HG03108 (cell line): ENCODE results near the gene SAMD7.

ENCODE experiments used
- ATAC-seq: cut with Tn5 transposase; IDR thresholded peaks from one replicate; pipeline ENCODE4 v1.9.1; 2021; ENCODE audit warnings: moderate library complexity; ENCODE audit not compliant: unreplicated experiment

SAMD7 gene, protein sequence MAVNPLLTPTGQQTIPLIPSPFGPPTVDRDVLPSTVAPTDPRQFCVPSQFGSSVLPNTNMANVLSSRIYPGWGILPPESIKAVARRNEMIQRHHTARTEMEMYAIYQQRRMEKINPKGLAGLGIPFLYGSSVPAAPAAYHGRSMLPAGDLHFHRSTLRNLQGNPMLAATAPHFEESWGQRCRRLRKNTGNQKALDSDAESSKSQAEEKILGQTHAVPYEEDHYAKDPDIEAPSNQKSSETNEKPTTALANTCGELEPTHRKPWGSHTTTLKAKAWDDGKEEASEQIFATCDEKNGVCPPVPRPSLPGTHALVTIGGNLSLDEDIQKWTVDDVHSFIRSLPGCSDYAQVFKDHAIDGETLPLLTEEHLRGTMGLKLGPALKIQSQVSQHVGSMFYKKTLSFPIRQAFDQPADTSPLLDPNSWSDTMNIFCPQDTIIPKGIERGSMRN

DNA sequence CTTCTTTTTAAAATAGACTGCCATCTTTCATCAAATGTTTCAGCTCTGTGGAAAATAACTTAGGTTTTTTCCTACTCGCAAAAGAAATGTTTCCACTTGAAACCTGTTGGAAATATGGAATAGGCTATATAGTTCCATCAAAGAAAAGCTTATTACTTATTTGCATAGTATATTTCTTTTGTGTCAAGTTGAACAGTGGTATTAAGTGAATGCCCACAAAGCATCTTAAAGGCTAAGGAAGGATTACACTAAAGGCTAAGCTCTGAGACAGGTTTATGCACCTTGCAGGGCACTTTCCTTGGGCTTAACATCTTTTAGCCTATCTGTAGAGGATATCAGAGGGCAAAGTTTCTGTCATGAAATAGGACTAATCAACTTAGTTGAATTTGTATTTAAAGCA is at the start of gene SAMD7:
Gene SAMD7, plus strand, starts transcription at position 301 of the 400 bp plus-strand sequence. CDS start 7,927 bp downstream, outside the sequence.
- ATAC-seq = no peak

DNA sequence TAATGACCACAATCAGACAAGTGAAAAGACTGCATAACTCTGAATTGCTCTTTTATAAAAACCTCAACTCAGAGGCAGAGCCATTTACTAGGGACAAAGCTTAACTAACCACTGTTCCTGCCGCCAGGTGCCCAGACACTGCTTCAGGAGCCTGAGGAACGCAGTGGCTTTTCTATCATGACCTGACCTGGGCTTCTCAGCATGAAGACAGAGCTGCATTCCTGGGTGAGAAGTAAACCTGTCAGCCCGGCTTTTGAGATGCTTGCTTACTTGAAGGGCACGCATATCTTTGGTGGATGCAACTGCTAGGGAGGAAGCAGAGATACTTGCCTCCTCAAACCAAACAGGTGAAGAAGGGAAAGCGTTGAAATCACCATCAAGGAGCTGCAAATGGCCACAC is 49.5 kb upstream of the SAMD7 start:
- ATAC-seq = no peak

DNA sequence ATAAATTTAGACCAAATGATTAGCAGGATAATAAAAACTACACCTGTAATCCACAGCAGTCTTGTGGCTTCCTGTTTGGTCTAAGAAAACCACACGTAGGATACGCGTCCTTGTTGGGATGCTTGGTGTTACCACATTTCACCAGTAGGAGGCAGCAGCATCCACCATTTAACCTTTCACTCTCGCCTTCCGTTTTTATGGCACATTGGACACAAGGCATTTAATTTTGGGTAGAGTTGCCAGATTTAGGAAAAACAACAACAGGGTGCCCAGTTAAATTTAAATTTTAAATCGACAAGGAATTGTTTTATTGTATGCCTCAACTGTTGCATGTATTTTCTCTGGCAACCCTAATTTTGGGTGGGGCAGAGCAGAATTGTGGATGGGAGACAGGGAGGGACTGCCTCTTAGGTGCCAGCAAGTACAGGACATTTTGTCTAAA is 47.9 kb upstream of the SAMD7 start:
- peak; percentile 60 for ATAC-seq

DNA sequence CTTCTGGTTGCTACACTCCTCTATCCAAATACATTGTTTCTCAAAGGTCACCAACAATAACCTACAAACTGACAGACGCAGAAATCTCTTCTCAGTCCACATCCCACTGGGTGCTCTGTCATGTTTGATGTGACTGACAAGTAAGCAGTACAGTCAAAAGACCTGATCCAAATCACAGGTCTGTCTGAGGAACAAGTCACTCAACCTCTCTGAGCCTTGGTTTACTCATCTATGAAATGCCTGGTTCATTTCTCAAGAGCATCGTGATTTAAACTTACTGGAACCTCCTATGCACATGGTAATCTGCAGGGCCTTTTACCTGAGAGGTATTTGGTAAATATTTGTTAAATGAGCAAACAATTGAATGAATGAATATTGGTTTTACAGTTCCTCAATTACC is 47.1 kb upstream of the SAMD7 start:
- ATAC-seq = no peak

DNA sequence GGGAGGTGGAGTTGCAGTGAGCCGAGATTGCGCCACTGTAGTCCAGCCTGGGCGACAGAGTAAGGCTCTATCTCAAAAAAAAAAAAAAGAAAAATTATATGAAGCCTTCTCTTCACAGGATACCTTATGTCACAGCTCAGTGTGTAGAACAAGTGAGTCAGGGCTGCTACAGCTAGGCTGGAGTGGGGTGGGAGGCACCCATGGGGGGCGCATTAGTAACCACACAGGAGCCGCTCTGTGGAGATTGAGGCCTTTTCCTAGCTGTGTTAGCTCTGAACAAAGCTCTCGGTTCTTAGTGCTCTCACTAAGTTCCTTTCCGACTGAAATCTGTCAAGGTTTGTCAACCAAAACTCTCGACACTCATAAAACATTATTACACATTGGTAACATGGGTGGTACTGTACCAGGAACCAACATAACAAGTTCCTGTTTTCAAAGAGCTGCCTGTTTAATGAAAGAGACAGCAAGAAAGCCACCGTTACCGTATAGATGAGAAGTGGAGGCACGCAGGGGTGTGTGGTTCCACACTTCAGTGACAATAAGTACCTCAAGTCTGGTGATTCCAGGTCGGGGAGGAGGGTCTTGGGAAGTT is 46.1 kb upstream of the SAMD7 start:
- ATAC-seq = no peak

DNA sequence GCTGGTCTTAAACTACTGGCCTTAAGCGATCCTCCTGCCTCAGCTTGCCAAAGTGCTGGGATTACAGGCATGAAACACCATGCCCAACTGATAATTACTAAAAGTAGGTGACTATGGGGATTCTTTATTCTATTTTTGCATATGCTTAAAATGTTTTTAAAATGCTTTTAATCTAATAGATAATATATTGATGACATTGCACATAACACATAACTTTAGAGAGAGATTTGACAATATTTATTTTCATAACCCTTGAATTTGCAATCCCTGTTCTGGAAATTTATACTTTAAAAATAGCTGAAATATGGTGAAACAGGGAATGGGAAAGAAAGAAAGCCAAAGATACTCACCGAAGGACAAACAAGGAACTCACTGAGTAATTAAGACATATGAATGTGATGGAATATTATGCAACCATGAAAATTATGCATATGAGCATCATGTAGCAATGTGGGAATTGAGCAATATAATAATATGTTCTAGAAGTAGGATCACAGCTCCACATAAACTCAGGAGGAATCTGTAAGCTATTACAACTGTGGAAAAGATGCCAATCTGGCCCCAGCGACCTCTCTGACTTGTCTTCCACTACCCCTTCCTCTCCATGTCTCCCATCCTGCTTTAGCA is 43.7 kb upstream of the SAMD7 start:
- no peak for ATAC-seq

DNA sequence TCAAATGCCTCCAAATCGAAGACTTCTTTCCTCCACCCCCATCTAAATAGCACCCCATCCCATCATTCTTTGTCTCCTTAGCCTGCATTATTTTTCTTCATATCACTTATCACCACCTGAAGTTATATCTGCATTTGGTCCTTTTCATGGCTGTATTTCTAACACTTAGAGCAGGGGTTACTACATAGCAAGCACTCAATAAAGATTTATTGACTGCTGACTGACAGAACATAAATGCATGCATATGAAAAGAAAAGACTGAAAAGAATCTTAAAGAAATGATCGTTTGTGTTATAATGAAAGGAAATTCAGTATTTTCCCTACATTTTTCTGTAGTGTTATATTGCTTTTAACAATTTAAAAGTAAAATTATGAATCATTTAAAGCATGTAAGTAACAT is 43.0 kb upstream of the SAMD7 start:
- ATAC-seq = no peak

DNA sequence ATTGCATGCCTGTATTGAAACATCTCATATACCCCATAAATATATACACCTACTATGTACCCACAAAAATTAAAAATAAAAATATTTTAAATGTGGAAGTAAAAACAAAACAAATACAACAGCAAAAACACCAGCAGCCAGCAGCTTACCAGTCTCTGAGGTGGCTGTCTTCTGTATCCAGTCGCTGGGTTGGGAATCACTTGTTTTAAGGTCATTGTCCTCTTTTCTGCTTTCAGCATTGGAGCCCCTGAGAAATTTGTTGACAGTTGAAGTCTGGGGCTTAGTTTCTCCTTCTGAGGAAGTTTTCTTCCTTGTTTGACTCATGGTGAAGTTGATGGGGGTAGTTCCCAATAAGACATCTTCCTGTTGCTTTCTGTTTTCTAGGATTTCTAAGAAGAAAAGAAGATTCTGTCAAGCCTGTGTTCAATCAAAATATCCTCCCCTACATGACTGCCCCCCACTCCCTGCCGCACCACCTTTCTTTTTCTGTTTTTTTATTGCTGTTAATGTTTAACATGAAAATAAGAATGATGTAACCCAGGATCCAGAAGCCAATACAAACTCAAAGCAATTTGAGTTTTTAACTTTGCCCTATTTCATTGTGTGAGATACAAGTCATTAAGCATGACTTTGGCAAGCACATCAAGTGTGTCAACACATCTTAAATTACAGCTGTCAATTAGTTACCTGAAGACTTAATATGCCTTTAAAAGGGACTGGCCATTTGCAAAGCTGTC is 41.7 kb upstream of the SAMD7 start, which contains the start of gene LRRC31:
Gene LRRC31, minus strand, starts transcription at position 452 of the 737 bp plus-strand sequence. Its CDS starts 128 bp downstream, at position 324.
- ATAC-seq = no peak

DNA sequence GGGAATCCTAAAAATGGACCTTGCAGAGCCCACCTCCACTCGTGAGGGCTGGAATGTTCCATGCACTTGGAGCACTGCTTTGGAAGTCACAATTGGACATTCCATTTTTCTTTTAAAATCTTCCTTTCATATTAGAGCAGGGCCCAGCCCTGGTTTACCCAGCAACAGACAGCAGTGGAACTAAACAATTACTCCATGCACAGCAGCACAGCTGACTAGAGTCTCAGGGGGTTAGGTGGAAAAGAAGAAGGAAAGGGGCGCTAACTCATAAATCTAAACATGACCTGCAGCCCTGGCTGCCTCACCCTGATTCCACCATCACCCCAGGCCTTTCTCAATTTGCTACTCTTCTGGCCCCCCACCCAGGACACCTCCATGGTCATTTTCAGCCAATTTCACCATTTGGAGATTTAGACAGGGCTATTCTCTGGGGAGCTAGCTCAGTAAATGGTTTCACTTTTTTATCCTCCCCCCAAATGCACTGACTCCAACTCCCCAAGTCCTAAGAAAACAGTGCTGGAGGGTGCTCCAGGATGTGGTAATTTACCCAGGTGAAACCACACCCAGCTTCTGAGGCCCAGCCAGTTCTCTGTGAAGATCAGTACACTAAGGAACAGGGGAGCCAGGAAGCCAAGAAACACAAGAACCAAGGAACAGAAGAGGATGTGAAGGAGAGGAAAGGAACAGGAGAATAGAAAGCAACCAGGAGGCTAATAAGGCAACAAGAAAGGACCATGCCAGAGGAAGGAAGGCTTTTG is 40.1 kb upstream of the SAMD7 start:
- ATAC-seq = no peak

DNA sequence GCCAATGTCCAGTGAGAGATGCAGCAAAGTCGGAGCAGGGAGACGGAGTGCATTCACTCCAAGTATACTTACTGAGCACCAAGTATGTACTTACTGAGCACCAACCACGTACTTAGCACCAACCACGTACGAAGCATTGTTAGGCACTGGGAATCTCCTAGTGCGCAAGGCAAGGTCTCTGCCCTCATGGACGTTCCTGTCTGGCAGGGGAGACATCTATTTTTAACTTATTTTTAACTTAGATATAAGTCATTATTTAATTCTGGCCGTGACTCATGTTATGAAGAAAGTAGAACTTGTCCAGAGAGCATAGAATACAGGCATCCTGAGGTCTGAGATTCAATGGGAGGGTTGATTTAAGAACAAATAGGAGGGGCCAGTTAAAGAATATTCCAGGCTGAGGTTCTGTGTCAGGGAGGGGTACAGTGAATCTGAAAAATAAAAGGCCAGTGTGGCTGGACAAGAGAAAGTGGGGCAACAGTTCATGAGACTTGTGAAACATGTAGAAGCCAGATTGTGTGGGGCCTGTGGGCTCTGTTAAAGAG is 32.3 kb upstream of the SAMD7 start:
- ATAC-seq = no peak

DNA sequence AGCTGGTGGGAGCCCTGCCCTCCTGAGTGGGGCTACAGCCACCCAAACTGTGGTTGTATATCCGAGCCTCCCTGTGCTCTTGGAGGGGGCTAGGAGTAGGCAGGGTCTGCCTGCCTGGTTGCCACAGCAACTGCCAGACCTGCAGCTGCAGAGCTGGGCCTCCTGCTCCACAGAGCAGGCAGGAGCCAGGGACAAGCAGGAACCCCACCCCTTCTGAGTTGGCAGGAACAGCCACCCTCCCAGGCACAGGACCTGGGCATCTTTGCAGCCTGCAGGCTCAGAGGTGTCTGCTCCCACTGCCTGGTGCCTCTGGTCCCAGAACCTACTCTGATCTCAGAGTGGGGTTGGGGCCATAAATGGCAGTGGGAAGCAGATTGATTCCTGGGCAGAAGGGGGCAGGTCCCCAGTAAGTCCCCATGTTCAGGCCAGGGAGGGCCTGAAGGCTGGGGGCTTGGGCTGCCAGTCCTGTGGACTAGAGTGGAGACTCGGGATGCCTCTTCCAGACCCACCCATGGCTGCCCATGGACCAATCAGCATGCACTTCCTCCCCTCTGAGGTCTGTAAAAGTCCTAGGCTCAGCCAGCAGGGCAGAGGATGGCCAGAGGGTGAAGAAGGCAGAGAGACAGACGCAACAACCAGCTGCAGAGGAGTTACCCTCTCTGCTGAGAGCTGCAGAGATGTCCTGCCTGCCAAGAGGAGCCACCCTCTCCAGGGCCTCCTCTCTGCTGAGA is 31.4 kb upstream of the SAMD7 start:
- no peak for ATAC-seq

DNA sequence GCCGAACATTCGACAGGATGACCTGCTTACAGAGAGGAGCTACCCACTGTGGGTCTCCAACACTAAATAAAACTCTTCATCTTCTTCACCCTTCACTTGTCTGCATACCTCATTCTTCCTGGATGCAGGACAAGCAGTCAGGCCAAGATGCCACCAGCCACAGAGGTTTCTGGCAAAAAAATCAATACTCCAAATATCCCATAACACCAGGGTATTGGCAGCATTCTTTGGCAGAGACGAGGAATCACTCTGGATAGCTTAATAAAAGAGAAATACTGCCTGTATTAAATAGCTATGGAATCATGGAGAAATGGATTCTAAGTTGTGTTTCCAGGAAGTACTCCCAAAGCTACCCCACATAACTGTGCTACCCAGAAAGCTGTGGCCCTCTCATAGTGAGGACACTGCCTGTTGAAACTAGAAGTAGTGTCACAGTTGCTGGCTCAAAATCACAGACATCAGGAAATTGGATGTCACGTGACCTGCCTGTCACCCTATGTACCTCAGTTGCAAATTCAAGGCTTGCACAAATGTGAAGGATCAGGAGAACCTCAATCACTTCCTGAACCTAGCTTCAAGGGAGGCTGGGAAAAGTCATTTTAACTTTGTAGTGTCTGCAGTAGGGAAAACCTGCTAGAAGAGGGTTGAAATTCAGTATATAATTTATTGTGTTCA is 30.7 kb upstream of the SAMD7 start:
- no peak for ATAC-seq

DNA sequence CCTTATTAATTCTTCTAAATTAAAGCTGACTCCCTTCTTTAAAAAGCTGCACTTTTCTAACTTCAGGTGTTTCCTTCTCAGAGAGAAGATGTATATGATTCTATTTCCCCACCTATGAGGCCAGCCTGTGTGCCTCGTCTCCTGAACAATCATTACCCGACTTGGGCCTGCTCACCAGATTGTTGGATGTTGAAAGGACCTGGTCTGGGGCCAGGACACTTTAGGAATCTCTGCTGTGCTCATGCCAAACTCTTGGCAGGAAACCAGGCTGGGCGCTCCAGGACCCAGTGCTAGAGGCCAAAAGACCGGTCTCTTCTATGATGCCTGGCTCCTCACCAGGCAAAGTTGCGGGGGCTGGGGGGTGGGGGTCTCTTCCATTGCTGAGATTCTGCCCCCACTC is 24.7 kb upstream of the SAMD7 start:
- ATAC-seq = no peak

DNA sequence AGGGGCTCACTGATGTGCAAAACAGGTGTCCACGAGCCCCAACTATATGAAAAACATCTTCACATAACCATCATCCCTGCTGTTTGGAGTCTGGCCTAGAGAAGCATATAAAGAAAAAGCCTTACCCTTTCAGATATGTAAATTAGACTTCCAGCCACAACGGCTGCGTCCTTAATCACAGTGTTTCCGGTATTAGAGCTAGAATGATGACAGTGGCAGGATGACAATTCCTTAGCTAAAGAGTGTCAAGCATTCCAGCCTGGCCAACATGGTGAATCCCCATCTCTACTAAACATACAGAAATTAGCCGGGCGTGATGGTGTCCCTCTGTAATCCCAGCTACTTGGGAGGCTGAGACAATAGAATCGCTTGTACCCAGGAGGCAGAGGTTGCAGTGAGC is 19.5 kb upstream of the SAMD7 start:
- no peak for ATAC-seq

DNA sequence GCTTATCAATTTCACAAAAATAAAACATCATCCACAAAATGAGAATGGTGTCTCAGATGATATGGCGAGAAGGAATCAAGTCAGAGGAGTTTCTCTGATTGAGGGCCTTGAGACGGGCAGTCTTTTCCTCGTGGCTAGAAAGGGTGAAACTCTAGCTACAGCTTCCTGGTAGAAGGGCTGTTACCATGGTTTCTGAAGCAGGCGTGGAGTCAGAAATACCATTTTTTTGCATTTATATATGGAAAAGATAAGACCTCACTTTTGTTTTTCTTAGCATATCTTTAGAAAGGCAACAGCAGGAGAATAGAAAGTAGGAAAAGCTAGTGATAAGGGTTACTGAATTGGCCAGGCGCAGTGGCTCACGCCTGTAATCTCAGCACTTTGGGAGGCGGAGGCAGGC is 17.3 kb upstream of the SAMD7 start:
- ATAC-seq = no peak

DNA sequence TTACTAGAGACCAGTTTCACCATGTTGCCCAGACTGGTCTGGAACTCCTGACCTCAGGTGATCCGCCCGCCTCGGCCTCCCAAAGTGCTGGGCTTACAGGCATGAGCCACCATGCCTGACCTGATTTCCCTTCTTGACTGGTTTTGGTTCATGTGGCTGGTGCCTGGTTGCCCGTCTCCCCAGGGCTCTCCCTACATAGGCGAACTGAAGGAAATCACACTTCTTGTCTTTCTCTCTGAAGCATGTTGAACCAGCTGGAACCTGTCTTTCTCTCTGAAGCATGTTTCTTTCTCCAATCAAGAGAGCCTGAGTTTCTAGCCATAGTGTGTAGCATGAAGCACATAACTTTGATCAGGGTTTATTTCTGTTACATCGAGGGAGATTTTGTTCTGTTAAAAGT is 16.3 kb upstream of the SAMD7 start:
- ATAC-seq = no peak

DNA sequence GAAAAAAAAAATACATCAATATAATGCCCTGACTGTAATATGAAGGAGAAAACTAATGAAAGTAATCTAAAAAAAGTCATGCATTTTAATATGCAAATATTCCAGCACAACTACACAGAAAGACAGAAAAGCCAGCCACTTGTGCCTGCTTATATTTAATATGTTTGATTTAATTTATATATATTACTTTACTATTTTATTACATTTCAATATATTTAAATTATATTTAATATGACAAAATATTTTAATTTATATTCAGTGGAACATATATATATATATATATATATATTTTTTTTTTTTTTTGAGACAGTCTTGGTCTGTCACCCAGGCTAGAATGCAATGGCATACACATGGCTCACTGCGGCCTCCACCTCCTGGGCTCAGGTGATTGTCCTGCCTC is 14.1 kb upstream of the SAMD7 start:
- ATAC-seq = no peak

DNA sequence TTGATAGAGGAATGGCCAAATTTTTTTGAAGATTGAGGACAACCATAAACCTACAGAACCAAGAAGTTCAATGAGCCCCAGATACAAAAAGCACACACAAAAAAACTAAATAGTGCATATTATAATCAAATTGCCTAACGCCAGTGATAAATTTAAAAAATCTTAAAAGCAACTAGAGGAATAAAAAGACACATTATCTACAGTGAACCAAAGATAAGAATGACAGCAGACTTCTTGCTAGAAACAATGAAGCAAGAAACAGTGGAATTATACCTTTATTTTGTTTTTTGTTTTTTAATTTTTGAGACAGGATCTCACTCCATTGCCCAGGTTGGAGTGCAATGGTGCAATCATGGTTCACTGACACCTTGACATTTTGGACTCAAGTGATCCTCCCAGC is 9.9 kb upstream of the SAMD7 start:
- ATAC-seq = no peak

DNA sequence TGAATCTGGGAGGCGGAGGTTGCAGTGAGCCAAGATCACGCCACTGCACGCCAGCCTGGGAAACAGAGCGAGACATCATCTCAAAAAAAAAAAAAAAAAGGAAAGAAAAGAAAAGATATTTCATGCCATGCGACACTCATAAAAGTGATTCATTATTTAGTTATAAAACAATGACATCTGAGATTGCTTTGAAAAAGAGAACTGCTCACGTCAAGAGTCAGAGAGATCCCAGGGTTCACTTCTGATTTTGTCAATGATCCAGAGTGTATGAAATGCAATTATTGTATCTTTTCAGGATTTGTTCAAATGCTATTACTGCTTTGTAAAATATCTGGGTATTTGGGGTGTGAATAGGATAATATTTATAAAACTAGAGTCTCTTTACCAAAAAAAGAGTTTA is 6.0 kb upstream of the SAMD7 start:
- no peak for ATAC-seq
